GOT3 (cell line): ENCODE measurements around the gene NUP58.
A peak's percentile ranks its signal among the peaks of the same experiment; 100 is the strongest.

Experiments used
- DNase-seq: peaks from one replicate; lab custom pipeline; 2025; ENCODE audit warnings: mixed read lengths; lab: John Stamatoyannopoulos, UW

NUP58 gene

GRCh38 chr13:25301347-25302113 is at the start of gene NUP58:
Gene NUP58 (plus strand): TSS chr13:25301625. CDS start chr13:25301774, 149 bp downstream.
- peak; percentile 67 for DNase-seq

- no peak for DNase-seq
Observed at GRCh38 chr13:25252225-25252624, 49.2 kb upstream of the NUP58 start.

- no peak for DNase-seq
Observed at GRCh38 chr13:25252752-25253151, 48.7 kb upstream of the NUP58 start.

- DNase-seq, result no peak
Observed at GRCh38 chr13:25253702-25254101, 47.7 kb upstream of the NUP58 start.

GRCh38 chr13:25262261-25262660 is 39.2 kb upstream of the NUP58 start:
- no peak for DNase-seq

GRCh38 chr13:25266706-25267105 is 34.7 kb upstream of the NUP58 start:
- DNase-seq, result no peak

- no peak for DNase-seq
Observed at GRCh38 chr13:25267715-25268114, 33.7 kb upstream of the NUP58 start.

- no peak for DNase-seq
Observed at GRCh38 chr13:25268561-25268960, 32.9 kb upstream of the NUP58 start.

- no peak for DNase-seq
Observed at GRCh38 chr13:25276748-25277147, 24.7 kb upstream of the NUP58 start.

- DNase-seq, result no peak
Observed at GRCh38 chr13:25280396-25280795, 21.0 kb upstream of the NUP58 start.

- DNase-seq, result no peak
Observed at GRCh38 chr13:25281193-25281934, 20.1 kb upstream of the NUP58 start.

GRCh38 chr13:25281935-25282332 is 19.5 kb upstream of the NUP58 start:
- DNase-seq, result no peak

GRCh38 chr13:25286308-25286968 is 15.0 kb upstream of the NUP58 start:
- no peak for DNase-seq

GRCh38 chr13:25286969-25287961 is 14.2 kb upstream of the NUP58 start, which contains the start of gene MTMR6:
Gene MTMR6 (minus strand): TSS chr13:25287488. CDS start chr13:25287247, 241 bp downstream.
- peak; percentile 85 for DNase-seq

GRCh38 chr13:25288966-25289365 is 12.5 kb upstream of the NUP58 start:
- DNase-seq, result no peak

GRCh38 chr13:25291691-25292090 is 9.7 kb upstream of the NUP58 start:
- no peak for DNase-seq

- DNase-seq, result no peak
Observed at GRCh38 chr13:25292301-25292700, 9.1 kb upstream of the NUP58 start.

GRCh38 chr13:25295228-25295627 is 6.2 kb upstream of the NUP58 start:
- no peak for DNase-seq

GRCh38 chr13:25295701-25296100 is 5.7 kb upstream of the NUP58 start:
- DNase-seq, result no peak

- no peak for DNase-seq
Observed at GRCh38 chr13:25300861-25301346, 521 bp upstream of the NUP58 start.

- no peak for DNase-seq
Observed at GRCh38 chr13:25302121-25302520, 696 bp downstream of the NUP58 start.
